H9 (cell line): ENCODE results near the gene CCDC93. TPM values are rescaled to one million over a fixed set of nuclear protein-coding genes. Genes with fewer than 3 reads are reported as not detected.

Source experiments
- DNase-seq: peaks from one replicate; pipeline ENCODE4 v3.0.0-alpha.2; 2017
- H2AFZ ChIP-seq: one replicate; pipeline ENCODE4 v1.6.1; 2013; ENCODE audit warnings: mild to moderate bottlenecking, low read length, control low read depth, moderate library complexity
- H2AK5ac ChIP-seq: 2 replicates; pipeline ENCODE4 v1.6.1; 2013; ENCODE audit warnings: low read length, control low read depth, mixed read lengths; ENCODE audit not compliant: insufficient read length
- H2BK120ac ChIP-seq: one replicate; pipeline ENCODE4 v1.6.1; 2013; ENCODE audit warnings: low read depth, mild to moderate bottlenecking, low read length, control low read depth, inconsistent platforms; ENCODE audit not compliant: poor library complexity, severe bottlenecking
- H2BK12ac ChIP-seq: 2 replicates; pipeline ENCODE4 v1.6.1; 2013; ENCODE audit warnings: low read length, control low read depth, mixed read lengths, low read depth; ENCODE audit not compliant: insufficient read length
- H2BK15ac ChIP-seq: 2 replicates; pipeline ENCODE4 v1.6.1; 2013; ENCODE audit warnings: low read depth, low read length, control low read depth
- H2BK20ac ChIP-seq: one replicate; pipeline ENCODE4 v1.6.1; 2013; ENCODE audit warnings: low read depth, mild to moderate bottlenecking, low read length, control low read depth, inconsistent platforms; ENCODE audit not compliant: poor library complexity, severe bottlenecking
- H2BK5ac ChIP-seq: 2 replicates; pipeline ENCODE4 v1.6.1; 2013; ENCODE audit warnings: low read length, control low read depth, mixed read lengths; ENCODE audit not compliant: insufficient read length
- H3K14ac ChIP-seq: 2 replicates; pipeline ENCODE4 v1.6.1; 2013; ENCODE audit warnings: low read length, control low read depth; ENCODE audit not compliant: insufficient read depth
- H3K18ac ChIP-seq: 2 replicates; pipeline ENCODE4 v1.6.1; 2013; ENCODE audit warnings: low read depth, mild to moderate bottlenecking, mixed read lengths, low read length, control low read depth; ENCODE audit not compliant: insufficient read length
- H3K23ac ChIP-seq: 2 replicates; pipeline ENCODE4 v1.6.1; 2013; ENCODE audit warnings: low read length, control low read depth, mixed read lengths, low read depth; ENCODE audit not compliant: insufficient read length
- H3K23me2 ChIP-seq: 2 replicates; pipeline ENCODE4 v1.6.1; 2013; ENCODE audit warnings: low read depth, mild to moderate bottlenecking, mixed read lengths, low read length, control low read depth; ENCODE audit not compliant: insufficient read length, poor library complexity, severe bottlenecking
- H3K27ac ChIP-seq: 2 replicates; pipeline ENCODE4 v1.5.1; 2013; ENCODE audit warnings: low read length, control low read depth, mixed read lengths, low read depth; ENCODE audit not compliant: insufficient read length
- H3K27me3 ChIP-seq: 2 replicates; pipeline ENCODE4 v1.6.1; 2013; ENCODE audit warnings: low read length, control low read depth, inconsistent platforms; ENCODE audit not compliant: insufficient read depth
- H3K4ac ChIP-seq: 2 replicates; pipeline ENCODE4 v1.6.1; 2013; ENCODE audit warnings: low read depth, mild to moderate bottlenecking, control low read depth, inconsistent platforms, low read length, moderate library complexity
- H3K4me1 ChIP-seq: 2 replicates; pipeline ENCODE4 v1.6.1; 2013; ENCODE audit warnings: low read length, control low read depth, inconsistent platforms; ENCODE audit not compliant: insufficient read depth
- H3K4me2 ChIP-seq: 2 replicates; pipeline ENCODE4 v1.6.1; 2013; ENCODE audit warnings: low read length, control low read depth, mixed read lengths; ENCODE audit not compliant: insufficient read length, insufficient read depth
- H3K56ac ChIP-seq: 2 replicates; pipeline ENCODE4 v1.6.1; 2013; ENCODE audit warnings: low read depth, mild to moderate bottlenecking, mixed read lengths, low read length, control low read depth; ENCODE audit not compliant: insufficient read length
- H3K79me1 ChIP-seq: 2 replicates; pipeline ENCODE4 v1.6.1; 2013; ENCODE audit warnings: low read depth, mild to moderate bottlenecking, moderate library complexity, low read length, control low read depth, inconsistent platforms; ENCODE audit not compliant: insufficient read depth, poor library complexity, severe bottlenecking
- H3K79me2 ChIP-seq: 2 replicates; pipeline ENCODE4 v1.6.1; 2013; ENCODE audit warnings: low read length, control low read depth, inconsistent platforms; ENCODE audit not compliant: insufficient read depth
- H3K9ac ChIP-seq: 2 replicates; pipeline ENCODE4 v1.6.1; 2013; ENCODE audit warnings: low read length, control low read depth, mixed read lengths; ENCODE audit not compliant: insufficient read length; ENCODE audit errors: extremely low read depth
- H3K9me3 ChIP-seq: one replicate; pipeline ENCODE4 v1.6.1; 2013; ENCODE audit warnings: low read depth, low read length, inconsistent platforms; ENCODE audit not compliant: control insufficient read depth
- H3T11ph ChIP-seq: one replicate; pipeline ENCODE4 v1.6.1; 2013; ENCODE audit warnings: mild to moderate bottlenecking, low read length, control low read depth, inconsistent platforms
- H4K20me1 ChIP-seq: one replicate; pipeline ENCODE4 v1.6.1; 2013; ENCODE audit not compliant: control insufficient read depth, insufficient read length, insufficient read depth
- H4K5ac ChIP-seq: 2 replicates; pipeline ENCODE4 v1.6.1; 2013; ENCODE audit warnings: low read depth, mild to moderate bottlenecking, mixed read lengths, low read length, control low read depth; ENCODE audit not compliant: insufficient read length
- H4K8ac ChIP-seq: replicated peaks from 2 replicates; pipeline ENCODE4 v1.6.1; 2013; ENCODE audit warnings: low read length, control low read depth, mixed read lengths, low read depth; ENCODE audit not compliant: insufficient read length
- H4K91ac ChIP-seq: 2 replicates; pipeline ENCODE4 v1.6.1; 2013; ENCODE audit warnings: low read depth, mild to moderate bottlenecking, moderate library complexity, mixed read lengths, low read length, control low read depth; ENCODE audit not compliant: insufficient read length
- H3K27ac Mint-ChIP-seq, 3 experiments: 2 replicates in 2 of 3; 3 replicates in 1 of 3; pipeline ENCODE4 v1.8.0; 2020 to 2021; ENCODE audit warnings: mixed read lengths in 3 of 3, mild to moderate bottlenecking in 1 of 3, moderate library complexity in 1 of 3
- H3K27me3 Mint-ChIP-seq: 2 replicates; pipeline ENCODE4 v1.8.0; 2021; ENCODE audit warnings: low read depth, mild to moderate bottlenecking, moderate library complexity, mixed read lengths
- H3K36me3 Mint-ChIP-seq, 3 experiments: 2 replicates in 2 of 3; 3 replicates in 1 of 3; pipeline ENCODE4 v1.8.0; 2020 to 2021; ENCODE audit warnings: low read depth in 3 of 3, mixed read lengths in 3 of 3; ENCODE audit not compliant: insufficient read depth in 1 of 3
- H3K4me1 Mint-ChIP-seq, 2 experiments: 2 replicates each; pipeline ENCODE4 v1.8.0; 2020; ENCODE audit warnings: mixed read lengths in 2 of 2
- H3K4me3 Mint-ChIP-seq, 2 experiments: 2 replicates in 1 of 2; 3 replicates in 1 of 2; pipeline ENCODE4 v1.8.0; 2020 to 2021; ENCODE audit warnings: mild to moderate bottlenecking in 2 of 2, mixed read lengths in 2 of 2, moderate library complexity in 1 of 2
- H3K9me3 Mint-ChIP-seq, 2 experiments: 2 replicates in 1 of 2; 3 replicates in 1 of 2; pipeline ENCODE4 v1.8.0; 2020; ENCODE audit warnings: mild to moderate bottlenecking in 2 of 2, mixed read lengths in 2 of 2, moderate library complexity in 1 of 2
- WGBS: extraction: QIAGEN DNeasy Blood & Tissue Kit; methylation state at CpG from one replicate; pipeline ENCODE4 v1.1.7; 2013; ENCODE audit warnings: missing lambda C conversion rate, low lambda C conversion rate, mixed read lengths; ENCODE audit not compliant: insufficient read length; ENCODE audit errors: extremely low coverage; 5-methylcytosine and 5-hydroxymethylcytosine counted together
- total RNA-seq: library from RNA; stranded (reverse); gene quantifications from 2 replicates; pipeline ENCODE4 v1.2.1, GENCODE V29; 2021
- TF ChIP-seq, protein P1 (sequence below): fragments of 200-600 bp; sonication (generic); conservative IDR thresholded peaks from 3 replicates; pipeline ENCODE4 v1.8.0; 2021; ENCODE audit warnings: antibody characterized with exemption, mild to moderate bottlenecking

CCDC93 gene
- total RNA-seq, 1 experiment from 2014 or later = 16.4 TPM

DNA sequence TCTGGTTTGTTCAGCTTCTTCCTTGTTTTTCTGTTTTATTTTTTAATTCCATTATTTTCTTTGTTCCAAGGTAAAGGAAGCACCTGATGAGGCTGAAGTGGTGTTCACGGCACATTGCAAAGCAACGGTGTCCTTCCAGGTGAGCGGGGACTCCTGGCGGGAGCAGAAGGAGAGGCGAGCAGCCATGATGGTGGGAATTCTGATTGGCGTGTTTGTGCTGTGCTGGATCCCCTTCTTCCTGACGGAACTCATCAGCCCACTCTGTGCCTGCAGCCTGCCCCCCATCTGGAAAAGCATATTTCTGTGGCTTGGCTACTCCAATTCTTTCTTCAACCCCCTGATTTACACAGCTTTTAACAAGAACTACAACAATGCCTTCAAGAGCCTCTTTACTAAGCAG lies 110.9 kb downstream of the CCDC93 start:
- Histone ChIP-seq H3K23ac (no peak overlapping the region), H2BK15ac (no peak overlapping the region), H3K27me3 (no peaks in the 10 kb centered on the region), H3K23me2 (no peaks in the 10 kb centered on the region), H4K91ac (no peak overlapping the region), H2AK5ac (no peak overlapping the region), H3K4me1 (no peaks in the 10 kb centered on the region), H2BK5ac (no peak overlapping the region), H2BK120ac (no peak overlapping the region), H3K56ac (no peak overlapping the region), H4K5ac (no peak overlapping the region), H2BK12ac (no peak overlapping the region), H3K27ac (no peak overlapping the region), H3K18ac (no peak overlapping the region), H3K9ac (no peak overlapping the region), H3K79me1 (no peaks in the 10 kb centered on the region), H3K14ac (no peak overlapping the region), H4K8ac (no peak overlapping the region), H3K4me2 (no peak overlapping the region), H3T11ph (no peak overlapping the region), H2AFZ (no peak overlapping the region), H3K4ac (no peak overlapping the region), H4K20me1 (no peaks in the 10 kb centered on the region), H3K79me2 (no peaks in the 10 kb centered on the region), H2BK20ac (no peak overlapping the region), H3K9me3 (no peaks in the 10 kb centered on the region)
- no CpG with 5 or more reads among the region's 7 CpGs for WGBS
- Mint-ChIP-seq H3K4me1 (no peaks in the 10 kb centered on the region), H3K36me3 (no peaks in the 10 kb centered on the region), H3K27ac (no peak overlapping the region), H3K4me3 (no peak overlapping the region), H3K27me3 (peaks cover 15% of the 10 kb centered on the region), H3K9me3 (peaks cover 3 to 10% of the 10 kb centered on the region in 2 experiments; a peak in 3 of 5 replicates)
- TF ChIP-seq, protein P1, sequence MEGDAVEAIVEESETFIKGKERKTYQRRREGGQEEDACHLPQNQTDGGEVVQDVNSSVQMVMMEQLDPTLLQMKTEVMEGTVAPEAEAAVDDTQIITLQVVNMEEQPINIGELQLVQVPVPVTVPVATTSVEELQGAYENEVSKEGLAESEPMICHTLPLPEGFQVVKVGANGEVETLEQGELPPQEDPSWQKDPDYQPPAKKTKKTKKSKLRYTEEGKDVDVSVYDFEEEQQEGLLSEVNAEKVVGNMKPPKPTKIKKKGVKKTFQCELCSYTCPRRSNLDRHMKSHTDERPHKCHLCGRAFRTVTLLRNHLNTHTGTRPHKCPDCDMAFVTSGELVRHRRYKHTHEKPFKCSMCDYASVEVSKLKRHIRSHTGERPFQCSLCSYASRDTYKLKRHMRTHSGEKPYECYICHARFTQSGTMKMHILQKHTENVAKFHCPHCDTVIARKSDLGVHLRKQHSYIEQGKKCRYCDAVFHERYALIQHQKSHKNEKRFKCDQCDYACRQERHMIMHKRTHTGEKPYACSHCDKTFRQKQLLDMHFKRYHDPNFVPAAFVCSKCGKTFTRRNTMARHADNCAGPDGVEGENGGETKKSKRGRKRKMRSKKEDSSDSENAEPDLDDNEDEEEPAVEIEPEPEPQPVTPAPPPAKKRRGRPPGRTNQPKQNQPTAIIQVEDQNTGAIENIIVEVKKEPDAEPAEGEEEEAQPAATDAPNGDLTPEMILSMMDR = no peak
- no peak for DNase-seq
